ENCODE data around the gene SERPINB8.
A peak's percentile ranks its signal among the peaks of the same experiment; 100 is the strongest.
"Not testable (repeated sequence)": the region's sequence is repeated elsewhere in the genome, so short reads cannot be mapped to it uniquely, and the experiment has no call there.

The SERPINB8 gene

GRCh38 chr18:63969942-63970808 is at the start of gene SERPINB8:
Gene SERPINB8, plus strand, starts transcription at chr18:63970081. Its CDS starts 8,228 bp downstream, at chr18:63978309.
- peak; percentile 52 to 62 for DNase-seq (ENCODE audit: low read depth in 2 of 2, low spot score in 1 of 2)

- DNase-seq (ENCODE audit: low read depth in 2 of 2, low spot score in 1 of 2), result no peak
Observed at GRCh38 chr18:63922049-63922448, 47.8 kb upstream of the SERPINB8 start.

GRCh38 chr18:63924551-63924950 is 45.3 kb upstream of the SERPINB8 start:
- no peak for DNase-seq (ENCODE audit: low read depth in 2 of 2, low spot score in 1 of 2)

- DNase-seq (ENCODE audit: low read depth in 2 of 2, low spot score in 1 of 2), result no peak
Observed at GRCh38 chr18:63928331-63928730, 41.5 kb upstream of the SERPINB8 start.

- DNase-seq (ENCODE audit: low read depth in 2 of 2, low spot score in 1 of 2), result not testable (repeated sequence)
Observed at GRCh38 chr18:63929369-63929768, 40.5 kb upstream of the SERPINB8 start.

GRCh38 chr18:63930773-63931354 is 39.0 kb upstream of the SERPINB8 start:
- DNase-seq (ENCODE audit: low read depth in 2 of 2, low spot score in 1 of 2), result no peak

GRCh38 chr18:63936156-63936931 is 33.5 kb upstream of the SERPINB8 start:
- peak in 1 of 2 donors; percentile 33 for DNase-seq (ENCODE audit: low read depth in 2 of 2, low spot score in 1 of 2)

GRCh38 chr18:63936932-63937393 is 32.9 kb upstream of the SERPINB8 start:
- no peak for DNase-seq (ENCODE audit: low read depth in 2 of 2, low spot score in 1 of 2)

GRCh38 chr18:63940008-63940407 is 29.9 kb upstream of the SERPINB8 start:
- DNase-seq (ENCODE audit: low read depth in 2 of 2, low spot score in 1 of 2), result no peak

GRCh38 chr18:63940543-63941050 is 29.3 kb upstream of the SERPINB8 start:
- not testable (repeated sequence) for DNase-seq (ENCODE audit: low read depth in 2 of 2, low spot score in 1 of 2)

GRCh38 chr18:63947051-63947790 is 22.7 kb upstream of the SERPINB8 start:
- no peak for DNase-seq (ENCODE audit: low read depth in 2 of 2, low spot score in 1 of 2)

- DNase-seq (ENCODE audit: low read depth in 2 of 2, low spot score in 1 of 2), result no peak
Observed at GRCh38 chr18:63949068-63949737, 20.7 kb upstream of the SERPINB8 start, which contains the start of gene HMSD. Gene HMSD, plus strand, starts transcription at chr18:63949301. Its CDS starts 4,155 bp downstream, at chr18:63953456.

- DNase-seq (ENCODE audit: low read depth in 2 of 2, low spot score in 1 of 2), result no peak
Observed at GRCh38 chr18:63951302-63951705, 18.6 kb upstream of the SERPINB8 start.

GRCh38 chr18:63953811-63954210 is 16.1 kb upstream of the SERPINB8 start:
- no peak for DNase-seq (ENCODE audit: low read depth in 2 of 2, low spot score in 1 of 2)

GRCh38 chr18:63956755-63957154 is 13.1 kb upstream of the SERPINB8 start:
- DNase-seq (ENCODE audit: low read depth in 2 of 2, low spot score in 1 of 2), result no peak

- no peak for DNase-seq (ENCODE audit: low read depth in 2 of 2, low spot score in 1 of 2)
Observed at GRCh38 chr18:63960891-63961290, 9.0 kb upstream of the SERPINB8 start.

GRCh38 chr18:63961435-63961980 is 8.4 kb upstream of the SERPINB8 start:
- DNase-seq (ENCODE audit: low read depth in 2 of 2, low spot score in 1 of 2), result no peak

- DNase-seq (ENCODE audit: low read depth in 2 of 2, low spot score in 1 of 2), result no peak
Observed at GRCh38 chr18:63962137-63962536, 7.7 kb upstream of the SERPINB8 start.

GRCh38 chr18:63963615-63964256 is 6.1 kb upstream of the SERPINB8 start:
- peak in 1 of 2 donors; percentile 21 for DNase-seq (ENCODE audit: low read depth in 2 of 2, low spot score in 1 of 2)

All from stimulated activated CD8-positive, alpha-beta memory T cell treated with anti-CD3 and anti-CD28 coated beads, Interleukin-4, amount 100 ng/mL, for 1 hour (primary cell).